CD4-positive, alpha-beta T cell treated with Interleukin-6 for 4 hours (primary cell): ENCODE results near the gene RNF40.
A peak's percentile ranks its signal among the peaks of the same experiment; 100 is the strongest.

Experiments
- DNase-seq: peaks from one replicate; pipeline ENCODE4 v3.0.0-alpha.2; 2020; ENCODE audit warnings: mixed read lengths

The RNF40 gene

GRCh38 chr16:30761928-30762902, at the start of gene RNF40, which contains the start of gene CFAP119:
Gene RNF40, plus strand, starts transcription at chr16:30762322. Its CDS starts 224 bp downstream, at chr16:30762546.
Gene CFAP119, minus strand, starts transcription at chr16:30762062. Its CDS starts 314 bp downstream, at chr16:30761748.
- DNase-seq: peak; percentile 92

- peak; percentile 50 for DNase-seq
Observed at GRCh38 chr16:30715750-30716445, 46.2 kb upstream of the RNF40 start.

GRCh38 chr16:30720086-30720485, 42.0 kb upstream of the RNF40 start:
- no peak for DNase-seq

- no peak for DNase-seq
Observed at GRCh38 chr16:30720694-30721093, 41.4 kb upstream of the RNF40 start.

GRCh38 chr16:30721167-30721566, 41.0 kb upstream of the RNF40 start:
- no peak for DNase-seq

- DNase-seq: no peak
Observed at GRCh38 chr16:30721606-30722005, 40.5 kb upstream of the RNF40 start.

GRCh38 chr16:30722443-30722842, 39.7 kb upstream of the RNF40 start:
- DNase-seq: no peak

GRCh38 chr16:30722916-30723315, 39.2 kb upstream of the RNF40 start:
- no peak for DNase-seq

- DNase-seq: no peak
Observed at GRCh38 chr16:30723725-30724355, 38.3 kb upstream of the RNF40 start.

- DNase-seq: no peak
Observed at GRCh38 chr16:30724641-30725417, 37.3 kb upstream of the RNF40 start.

GRCh38 chr16:30725418-30725792, 36.7 kb upstream of the RNF40 start:
- DNase-seq: no peak

- DNase-seq: no peak
Observed at GRCh38 chr16:30728321-30728720, 33.8 kb upstream of the RNF40 start.

GRCh38 chr16:30728899-30729672, 33.0 kb upstream of the RNF40 start:
- no peak for DNase-seq

GRCh38 chr16:30731411-30731810, 30.7 kb upstream of the RNF40 start:
- DNase-seq: no peak

- DNase-seq: no peak
Observed at GRCh38 chr16:30736995-30737793, 24.9 kb upstream of the RNF40 start.

GRCh38 chr16:30737794-30738648, 24.1 kb upstream of the RNF40 start:
- DNase-seq: no peak

- DNase-seq: no peak
Observed at GRCh38 chr16:30738984-30739951, 22.9 kb upstream of the RNF40 start.
